ENCODE measurements around the gene CRYL1.
A peak's percentile ranks its signal among the peaks of the same experiment; 100 is the strongest.
"Not testable (repeated sequence)": the region's sequence is repeated elsewhere in the genome, so short reads cannot be mapped to it uniquely, and the experiment has no call there.

Gene CRYL1

DNA sequence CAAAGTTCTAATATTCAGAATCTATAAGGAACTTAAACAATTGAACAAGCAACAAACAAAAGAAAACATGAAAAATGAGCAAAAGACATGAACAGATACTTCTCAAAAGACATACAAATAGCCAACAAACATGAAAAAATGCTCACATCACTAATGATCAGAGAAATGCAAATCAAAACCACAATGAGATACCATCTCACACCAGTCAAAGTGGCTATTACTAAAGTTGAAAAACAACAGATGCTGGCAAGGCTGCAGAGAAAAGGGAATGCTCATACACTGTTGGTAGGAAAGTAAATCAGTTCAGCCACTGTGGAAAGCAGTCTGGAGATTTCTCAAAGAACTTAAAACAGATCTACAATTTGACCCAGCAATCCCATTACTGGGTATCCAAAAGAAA is 74.3 kb downstream of the CRYL1 start:
- DNase-seq (ENCODE audit: low read depth) = peak; percentile 42

- DNase-seq (ENCODE audit: low read depth) = no peak
Observed at GRCh38 chr13:20448470-20448869, 77.2 kb downstream of the CRYL1 start.

DNA sequence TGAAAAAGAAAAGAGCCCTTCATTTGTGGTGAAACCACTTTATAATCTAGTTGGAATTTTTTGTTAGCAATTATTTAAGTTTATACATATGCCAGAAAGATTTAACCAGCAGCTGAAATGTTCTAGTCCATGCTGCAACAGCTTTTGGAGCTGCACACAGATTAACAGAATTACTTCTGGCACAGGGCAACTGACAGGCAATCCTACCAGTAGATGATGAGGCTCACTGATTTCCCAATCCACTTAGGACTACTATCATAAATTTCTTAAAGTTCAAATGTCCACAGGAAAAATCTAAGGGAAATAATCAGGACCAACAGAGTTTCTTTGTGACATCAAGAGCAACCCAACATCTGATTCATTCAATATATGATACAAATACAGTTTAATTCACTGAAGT is 78.8 kb downstream of the CRYL1 start:
- peak; percentile 74 for DNase-seq (ENCODE audit: low read depth)

GRCh38 chr13:20446405-20446804 is 79.3 kb downstream of the CRYL1 start:
- no peak for DNase-seq (ENCODE audit: low read depth)

GRCh38 chr13:20442798-20443381 is 82.8 kb downstream of the CRYL1 start:
- no peak for DNase-seq (ENCODE audit: low read depth)

DNA sequence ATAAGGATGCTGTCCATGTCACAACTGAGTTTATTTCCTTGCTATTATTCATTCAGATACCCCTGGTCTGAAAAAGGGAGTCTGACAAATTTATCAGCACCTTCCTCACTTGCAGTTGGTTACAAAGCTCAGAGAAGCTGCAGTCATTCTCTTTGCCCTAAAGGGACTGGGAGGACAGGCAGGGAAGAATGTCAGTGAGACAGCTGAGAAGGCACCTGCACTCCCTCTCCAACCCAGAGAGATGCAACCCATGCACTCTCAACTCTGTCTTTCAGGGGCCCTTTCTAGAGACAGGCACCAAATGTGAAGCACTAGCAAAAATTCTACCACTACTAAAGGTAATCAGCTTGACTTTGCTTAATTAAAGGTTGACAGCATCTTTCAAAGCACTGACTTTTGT is 83.3 kb downstream of the CRYL1 start:
- no peak for DNase-seq (ENCODE audit: low read depth)

DNA sequence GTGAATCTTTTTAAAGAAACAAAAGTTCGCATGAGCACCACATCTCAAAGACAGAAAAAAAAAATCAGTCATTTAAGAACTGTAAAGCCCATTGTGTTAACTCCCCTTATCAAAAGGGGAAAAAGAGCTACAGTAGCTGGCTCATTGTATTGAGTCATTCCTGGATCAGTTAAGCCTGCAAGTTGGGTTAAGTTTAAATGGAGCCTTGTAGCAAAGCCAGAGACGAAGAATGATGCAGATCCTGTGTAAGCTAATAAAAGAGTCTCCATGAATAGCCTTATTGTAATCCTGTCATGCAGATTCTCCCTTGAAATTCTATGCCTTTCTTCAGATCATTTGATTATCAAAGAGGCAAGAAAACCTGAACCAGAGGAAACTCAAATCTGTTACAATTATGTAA is 83.8 kb downstream of the CRYL1 start:
- DNase-seq (ENCODE audit: low read depth) = no peak

DNA sequence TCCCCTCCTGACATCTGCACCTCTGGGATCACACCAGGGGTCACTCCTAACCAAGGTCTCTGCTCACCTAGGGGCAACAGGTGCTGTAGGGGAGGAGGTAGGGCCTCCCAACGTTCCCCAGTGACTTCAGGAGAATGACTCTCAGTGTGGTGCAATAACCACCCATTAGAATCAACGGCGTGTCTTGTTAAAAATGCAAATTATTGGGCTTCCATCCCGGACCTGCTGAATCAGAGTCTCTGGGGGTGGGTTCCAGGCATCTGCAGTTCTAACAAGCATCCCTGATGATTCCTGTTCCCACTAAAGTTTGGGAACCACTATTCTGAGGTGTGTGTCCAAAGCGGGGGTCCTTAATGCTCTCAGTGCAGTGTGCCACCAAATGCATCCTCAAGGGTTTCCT is 84.6 kb downstream of the CRYL1 start:
- no peak for DNase-seq (ENCODE audit: low read depth)

GRCh38 chr13:20439261-20439660 is 86.4 kb downstream of the CRYL1 start:
- no peak for DNase-seq (ENCODE audit: low read depth)

GRCh38 chr13:20438801-20439200 is 86.9 kb downstream of the CRYL1 start:
- no peak for DNase-seq (ENCODE audit: low read depth)

DNA sequence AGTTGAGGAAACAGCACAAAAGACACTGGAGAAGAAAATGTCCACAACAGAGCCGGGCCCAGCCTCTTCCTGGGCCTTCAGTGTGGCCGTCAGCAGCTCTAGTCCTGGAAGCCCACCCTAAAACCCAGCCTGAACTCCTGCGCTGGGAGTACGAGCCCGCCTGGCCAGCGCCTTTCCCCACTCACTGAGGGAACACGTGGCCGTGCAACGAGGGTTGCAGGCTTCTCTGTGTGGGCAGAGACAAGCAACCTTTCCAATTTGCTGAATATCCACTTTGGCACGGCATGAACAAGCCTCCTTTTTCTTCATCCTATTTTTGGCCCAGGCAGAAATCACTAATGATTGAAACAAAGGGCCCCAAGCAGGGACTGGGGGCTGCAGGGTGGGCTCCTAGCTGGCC is 89.2 kb downstream of the CRYL1 start:
- no peak for DNase-seq (ENCODE audit: low read depth)

DNA sequence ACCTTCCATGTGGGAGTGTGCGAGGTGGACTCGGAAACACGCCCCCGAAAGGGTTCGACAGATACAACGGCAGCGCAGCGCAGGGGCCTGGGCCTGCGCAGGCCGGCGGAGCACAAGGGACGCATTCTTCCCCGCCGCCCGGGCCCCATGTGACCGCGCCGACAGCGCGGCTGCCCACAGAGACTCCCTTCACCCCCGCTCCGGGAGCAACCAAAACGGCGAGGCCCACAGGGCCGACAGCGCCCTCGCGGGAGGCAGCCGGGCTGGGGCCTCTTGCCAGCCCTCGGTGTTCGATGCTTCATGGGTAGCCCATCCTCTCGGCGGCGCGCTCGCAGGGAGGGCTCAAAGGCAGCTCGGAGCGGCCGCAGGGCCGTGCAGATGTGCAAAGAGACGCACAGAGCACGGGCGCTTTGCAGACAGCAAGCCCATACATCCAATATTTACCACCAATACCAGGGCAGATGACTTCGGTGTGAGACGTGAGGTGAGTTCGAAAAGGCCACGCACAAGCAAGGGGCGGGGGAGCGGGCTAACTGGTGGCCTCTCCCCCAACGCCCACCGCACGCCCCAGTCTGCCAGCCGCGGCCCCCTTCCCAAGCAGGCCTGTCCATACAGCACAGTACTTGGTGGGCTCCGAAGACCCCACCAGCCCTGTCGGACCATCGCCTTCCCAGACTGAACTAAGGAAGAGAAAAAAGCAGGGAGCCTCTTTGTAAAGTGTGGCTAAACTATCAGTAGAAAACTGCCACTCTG is 89.9 kb downstream of the CRYL1 start:
- no peak for DNase-seq (ENCODE audit: low read depth)

DNA sequence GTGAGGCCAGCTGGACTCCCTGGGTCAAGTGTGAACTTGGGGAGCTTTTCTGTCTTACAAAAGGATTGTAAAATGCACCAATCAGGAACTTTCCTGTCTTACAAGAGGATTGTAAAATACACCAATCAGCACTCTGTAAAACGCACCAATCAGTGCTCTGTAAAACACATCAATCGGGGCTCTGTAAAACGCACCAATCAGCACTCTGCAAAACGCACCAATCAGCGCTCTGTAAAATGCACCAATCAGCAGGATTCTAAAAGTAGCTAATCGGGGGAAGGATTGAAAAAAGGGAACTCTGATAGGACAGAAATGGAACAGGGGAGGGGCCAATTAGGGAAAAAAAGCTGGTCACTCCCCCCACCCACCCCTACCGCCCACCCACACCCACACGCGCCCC is 91.4 kb downstream of the CRYL1 start:
- DNase-seq (ENCODE audit: low read depth) = not testable (repeated sequence)

DNA sequence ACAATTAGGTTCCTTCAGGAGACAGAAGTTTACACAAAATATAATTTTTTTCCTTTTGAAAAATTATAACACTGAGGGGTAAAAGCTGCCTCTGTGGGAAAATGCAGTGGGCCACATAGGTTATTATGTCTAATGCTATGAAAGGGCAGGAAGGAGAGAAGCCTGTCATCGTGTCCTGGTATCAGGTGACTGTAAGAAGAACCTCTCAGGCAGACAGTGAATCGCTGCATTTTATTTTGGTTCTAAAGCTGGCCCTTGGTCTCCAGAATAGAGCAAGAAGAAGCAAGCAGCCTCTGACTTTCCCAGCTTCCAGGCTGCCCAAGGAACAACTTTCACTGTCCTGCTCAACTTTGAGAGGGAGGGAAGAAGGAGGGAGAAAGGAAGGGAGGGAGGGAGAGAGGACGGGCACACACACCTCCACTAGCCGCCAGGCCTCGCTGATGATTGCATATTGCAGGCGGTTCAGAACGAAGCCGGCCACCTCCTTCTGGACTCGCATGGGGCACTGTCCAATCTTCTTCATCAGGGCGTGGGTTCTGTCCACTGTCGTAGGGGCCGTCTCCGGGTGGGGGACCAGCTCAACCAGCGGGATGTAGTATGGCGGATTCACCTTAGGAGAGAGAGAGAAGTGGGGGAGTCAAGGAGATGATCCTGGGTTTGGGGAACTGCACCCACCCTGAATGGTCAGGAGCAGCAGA is 93.8 kb downstream of the CRYL1 start:
- DNase-seq (ENCODE audit: low read depth) = no peak

GRCh38 chr13:20431080-20431479 is 94.6 kb downstream of the CRYL1 start:
- no peak for DNase-seq (ENCODE audit: low read depth)

DNA sequence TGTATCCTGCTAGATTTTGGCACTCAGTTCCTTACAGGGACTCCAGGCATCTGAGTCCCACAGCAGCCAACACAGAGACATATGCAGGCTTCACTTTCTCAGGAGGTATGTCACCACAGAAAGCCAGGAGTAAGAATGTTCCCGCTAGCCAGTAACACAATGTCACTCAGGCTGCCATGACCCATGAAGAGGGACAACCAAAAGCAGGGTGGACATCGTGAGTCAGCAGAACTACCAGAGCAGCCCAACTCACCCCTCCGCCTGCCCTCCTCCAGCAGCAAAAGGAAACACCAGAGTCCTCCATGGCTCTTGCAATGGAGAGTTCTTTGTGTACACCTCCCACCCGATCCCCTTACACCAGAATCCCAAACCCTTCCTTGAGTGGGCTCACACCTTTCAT is 95.4 kb downstream of the CRYL1 start:
- no peak for DNase-seq (ENCODE audit: low read depth)

GRCh38 chr13:20429682-20430081 is 96.0 kb downstream of the CRYL1 start:
- DNase-seq (ENCODE audit: low read depth) = no peak

DNA sequence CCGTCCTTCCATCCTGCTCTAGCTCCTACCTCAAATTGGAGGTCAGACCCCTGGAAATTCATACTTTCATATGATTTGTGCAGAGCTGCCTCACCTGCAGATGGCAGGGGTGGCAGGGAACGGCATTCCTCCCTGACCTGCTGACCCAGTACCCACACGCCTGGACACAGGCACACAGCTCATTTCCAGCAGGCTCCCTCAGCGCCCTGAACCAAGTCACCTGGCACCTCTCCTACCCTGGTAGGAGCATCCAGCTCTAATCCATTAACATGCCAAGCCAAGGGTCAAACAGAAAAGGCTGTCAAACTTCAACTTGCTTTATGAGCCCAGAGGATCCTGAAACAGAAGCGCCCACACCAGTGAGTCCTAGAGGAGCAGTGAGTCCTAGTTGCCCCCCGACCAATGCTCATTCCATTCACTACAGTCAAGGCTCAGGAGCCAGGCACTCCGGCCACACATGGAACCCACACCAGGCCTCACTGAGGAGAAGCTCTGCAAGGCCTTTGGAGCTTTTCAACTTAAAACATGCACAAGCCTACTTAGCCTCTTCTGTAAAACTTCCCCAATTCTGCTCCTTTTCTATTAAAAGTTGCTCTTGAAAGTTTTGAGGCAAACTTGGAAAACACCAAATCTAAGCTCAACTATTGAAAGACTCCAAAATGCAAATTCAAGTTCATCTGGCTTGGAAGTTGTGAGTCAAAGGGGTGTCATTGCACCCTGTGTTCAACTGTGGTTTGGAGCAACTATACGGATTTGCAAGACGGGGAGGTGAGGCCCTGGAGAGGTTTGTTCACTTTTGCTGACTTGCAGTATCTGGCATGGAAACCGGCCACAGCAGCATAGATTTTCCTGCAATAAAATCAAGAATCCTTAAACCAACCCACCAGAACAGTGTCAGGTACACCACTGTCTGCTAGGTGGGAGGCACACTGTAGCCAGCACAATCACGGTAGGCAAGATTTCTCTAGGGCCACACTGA is 96.7 kb downstream of the CRYL1 start:
- DNase-seq (ENCODE audit: low read depth) = no peak

- no peak for DNase-seq (ENCODE audit: low read depth)
Observed at GRCh38 chr13:20426766-20427448, 98.8 kb downstream of the CRYL1 start.

- DNase-seq (ENCODE audit: low read depth) = no peak
Observed at GRCh38 chr13:20425819-20426219, 99.8 kb downstream of the CRYL1 start.

DNA sequence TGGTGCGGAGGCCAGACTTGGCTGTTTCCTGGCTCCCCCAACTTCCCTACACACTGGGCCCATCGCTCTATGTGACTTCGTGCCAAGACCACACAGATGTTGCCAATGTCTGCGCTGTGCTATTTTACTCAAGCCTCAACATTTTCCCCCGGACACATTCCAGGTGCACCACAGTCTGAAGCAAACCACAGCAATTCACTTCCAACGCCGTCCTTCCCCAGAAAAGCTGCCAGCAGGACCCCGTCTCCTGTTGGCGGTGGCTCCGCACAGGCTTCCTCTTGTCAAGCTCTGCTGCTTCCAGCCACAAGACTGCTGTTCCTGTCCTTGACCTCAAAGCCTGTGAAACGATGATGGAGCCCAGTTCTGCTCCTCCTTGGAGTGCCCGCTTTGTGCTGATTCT is 100.7 kb downstream of the CRYL1 start:
- no peak for DNase-seq (ENCODE audit: low read depth)

- DNase-seq (ENCODE audit: low read depth) = no peak
Observed at GRCh38 chr13:20424559-20424852, 101.2 kb downstream of the CRYL1 start.
